T-helper 1 cell treated with Interleukin-12 subunit alpha and Interleukin-12 subunit beta and Interleukin-4 antibody, amounts not matched to agents 30 ng/mL and 1 ng/mL, for 36 hours (primary cell): ENCODE data around the gene ADAP1. TPM values are rescaled to one million over a fixed set of nuclear protein-coding genes. Genes with fewer than 3 reads are reported as not detected.

ENCODE experiments used
- intact Hi-C: fragments of 100-400 bp; cut with micrococcal nuclease; formaldehyde crosslinking; loops from one replicate; pipeline ENCODE4 v1.15.1; 2024
- total RNA-seq: library from RNA; stranded (reverse); gene quantifications from 2 replicates; pipeline ENCODE4 v1.2.3, GENCODE V29; 2022

The ADAP1 gene
- total RNA-seq, 1 donor from 2014 or later, result 20.9 TPM

GRCh38 chr7:897771-898376, 56.6 kb downstream of the ADAP1 start:
- intact Hi-C loops, result no loop called here

DNA sequence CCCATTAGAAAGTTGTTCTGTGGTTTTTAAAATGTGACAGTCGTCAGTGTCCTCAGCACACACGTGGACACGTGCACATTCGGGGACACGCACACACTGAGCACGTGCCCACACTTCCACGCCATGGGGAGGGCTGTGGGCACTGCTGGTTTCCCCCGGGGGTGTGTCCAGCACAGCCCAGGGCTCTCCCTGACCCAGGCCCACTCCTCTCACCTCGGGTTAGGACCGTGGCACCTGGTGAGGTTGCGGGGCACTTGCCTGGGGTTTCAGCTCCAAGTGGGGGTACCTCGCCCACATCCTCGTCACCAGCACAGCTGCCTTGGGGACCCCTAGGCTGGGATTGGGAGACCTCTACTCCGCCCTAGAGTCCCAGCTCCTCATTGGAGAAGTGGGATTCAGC, 57.4 kb downstream of the ADAP1 start:
- intact Hi-C loops, result no loop called here

DNA sequence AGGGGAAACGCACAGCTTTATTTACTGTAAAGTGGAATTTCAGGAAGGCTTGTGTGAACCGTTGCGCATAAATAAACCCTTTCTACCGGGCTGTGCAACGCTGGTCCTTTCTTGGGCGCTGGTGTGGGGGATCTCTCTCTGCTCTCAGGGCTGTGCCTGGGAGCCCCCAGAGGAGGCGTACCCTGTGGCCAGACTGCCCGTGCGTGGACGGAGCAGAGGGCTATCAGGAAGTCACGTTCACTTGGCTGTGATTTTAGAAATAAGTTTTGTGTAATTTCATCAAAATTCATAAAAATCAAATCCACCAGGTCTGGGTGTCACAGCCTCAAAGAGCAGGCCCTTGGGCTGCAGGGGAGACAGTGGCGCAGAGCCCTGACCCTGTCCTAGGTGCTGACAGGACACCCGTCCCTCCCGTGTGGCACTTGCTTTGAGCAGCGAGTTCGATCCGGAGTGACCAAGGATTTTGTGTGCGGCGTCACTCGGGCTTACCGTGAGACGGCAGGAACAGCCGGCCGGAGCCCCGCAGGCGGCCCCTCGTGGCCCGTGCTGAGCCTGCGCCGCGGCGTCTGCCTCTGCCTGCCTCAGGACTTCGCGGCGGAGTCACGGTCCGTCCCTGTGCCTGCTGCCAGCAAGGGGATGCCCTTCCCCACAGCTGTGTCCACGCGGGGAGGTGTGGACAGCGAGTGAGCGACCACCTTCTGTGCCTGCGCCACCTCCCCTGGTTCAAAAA, 58.0 kb downstream of the ADAP1 start:
- intact Hi-C loops, result no loop called here

- intact Hi-C loops, result no loop called here
These were observed 58.9 kb downstream of the ADAP1 start for GRCh38 chr7:895451-896052.

GRCh38 chr7:894927-895450, 59.5 kb downstream of the ADAP1 start:
- intact Hi-C loops, result no loop called here

GRCh38 chr7:894164-894867, 60.2 kb downstream of the ADAP1 start:
- intact Hi-C loops, result no loop called here

GRCh38 chr7:893686-894085, 60.8 kb downstream of the ADAP1 start:
- intact Hi-C loops, result no loop called here

GRCh38 chr7:892648-893593, 61.6 kb downstream of the ADAP1 start:
- intact Hi-C loops, result no loop called here

DNA sequence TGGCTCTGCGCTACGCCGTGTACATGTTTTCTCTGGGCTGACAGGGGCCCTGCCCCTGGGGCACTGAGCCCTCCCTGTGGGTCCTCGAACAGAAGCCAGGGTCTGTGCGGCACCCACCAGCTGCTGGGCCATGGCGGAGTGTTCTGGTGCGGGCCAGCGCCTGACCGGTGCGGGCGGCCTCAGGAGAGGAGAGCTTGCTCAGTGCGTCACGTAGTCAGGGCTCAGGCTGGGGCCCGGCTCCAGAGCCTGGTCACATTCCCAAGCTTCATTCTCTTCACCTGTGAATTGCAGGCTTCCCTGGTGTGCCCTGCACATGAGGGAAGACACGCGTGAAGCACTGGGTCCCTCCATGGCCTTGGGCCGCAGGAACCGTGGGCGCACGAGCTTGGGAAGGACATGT, 62.7 kb downstream of the ADAP1 start:
- intact Hi-C loops, result no loop called here

DNA sequence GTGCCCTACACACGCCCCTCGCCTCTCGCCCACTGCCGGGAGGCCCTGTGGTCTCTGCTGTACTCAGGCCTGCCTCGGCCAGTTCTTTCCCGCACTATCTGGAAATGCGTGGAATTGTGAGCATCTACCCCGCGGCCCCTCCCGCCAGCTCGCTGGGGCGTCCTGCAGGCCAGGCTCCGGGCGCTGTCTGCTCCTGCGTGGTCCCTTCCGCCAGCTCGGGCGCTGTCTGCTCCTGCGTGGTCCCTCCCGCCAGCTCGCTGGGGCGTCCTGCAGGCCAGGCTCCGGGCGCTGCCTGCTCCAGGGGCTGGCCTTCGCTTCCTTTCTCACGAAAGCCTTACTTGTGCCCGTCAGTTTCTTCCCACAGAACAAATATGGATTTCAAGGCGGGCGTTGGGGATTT, 63.2 kb downstream of the ADAP1 start:
- intact Hi-C loops, result no loop called here

DNA sequence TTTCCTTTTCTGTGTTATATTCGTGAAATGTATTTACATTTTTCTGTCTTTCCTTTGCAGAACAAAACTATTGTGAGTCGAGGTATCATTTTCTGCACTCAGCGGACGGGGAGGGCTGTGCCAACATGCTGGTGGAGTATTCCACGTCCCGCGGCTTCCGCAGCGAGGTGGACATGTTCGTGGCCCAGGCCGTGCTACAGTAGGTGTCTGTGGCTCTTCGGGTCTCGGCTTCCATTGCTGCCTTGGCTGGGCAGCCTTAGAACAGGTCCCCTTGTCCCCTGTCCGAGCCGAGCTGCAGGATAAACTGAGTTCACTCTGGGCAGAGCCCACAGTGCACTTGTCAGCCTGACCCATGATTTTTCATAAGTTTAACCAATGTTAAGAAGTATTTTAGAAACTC, 63.6 kb downstream of the ADAP1 start:
- intact Hi-C loops, result no loop called here

GRCh38 chr7:889391-889790, 65.1 kb downstream of the ADAP1 start:
- intact Hi-C loops, result no loop called here

DNA sequence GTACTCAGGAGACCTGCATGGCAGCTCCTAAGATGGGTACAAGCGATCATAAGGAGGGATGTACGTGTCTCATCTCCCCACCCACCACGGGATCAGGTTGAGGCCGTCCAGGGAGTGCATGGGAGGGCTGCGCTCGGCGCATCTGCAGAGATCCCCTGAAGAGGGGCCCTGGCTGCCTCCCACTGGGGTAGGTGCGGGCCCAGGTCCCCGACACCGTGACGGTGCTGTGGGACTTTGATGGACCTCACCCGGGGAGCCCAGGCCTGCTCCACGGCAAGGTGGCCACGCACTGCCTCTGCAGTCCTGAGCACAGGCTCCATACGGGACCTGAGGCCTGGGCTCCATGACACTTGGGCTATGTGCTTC, 65.5 kb downstream of the ADAP1 start:
- intact Hi-C loops, result no loop called here

- intact Hi-C loops, result no loop called here
These were observed 66.1 kb downstream of the ADAP1 start for GRCh38 chr7:888081-889024.

DNA sequence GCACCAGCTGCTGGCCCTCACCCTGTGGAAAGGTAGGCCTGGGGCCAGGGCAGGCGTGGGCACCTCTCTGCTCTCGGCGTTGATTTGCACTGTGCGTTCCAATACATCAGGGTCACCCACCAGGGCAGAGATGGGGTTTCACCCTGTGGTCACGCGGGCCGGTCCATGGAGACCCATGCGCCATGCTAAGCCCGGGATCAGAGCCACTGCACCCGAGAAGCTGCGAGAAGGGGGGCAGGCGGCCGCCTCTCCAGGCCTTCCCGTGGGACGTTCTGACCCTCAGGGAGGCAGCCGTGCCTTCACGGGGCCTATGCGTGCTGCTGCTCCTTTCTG, 67.0 kb downstream of the ADAP1 start:
- intact Hi-C loops, result no loop called here

DNA sequence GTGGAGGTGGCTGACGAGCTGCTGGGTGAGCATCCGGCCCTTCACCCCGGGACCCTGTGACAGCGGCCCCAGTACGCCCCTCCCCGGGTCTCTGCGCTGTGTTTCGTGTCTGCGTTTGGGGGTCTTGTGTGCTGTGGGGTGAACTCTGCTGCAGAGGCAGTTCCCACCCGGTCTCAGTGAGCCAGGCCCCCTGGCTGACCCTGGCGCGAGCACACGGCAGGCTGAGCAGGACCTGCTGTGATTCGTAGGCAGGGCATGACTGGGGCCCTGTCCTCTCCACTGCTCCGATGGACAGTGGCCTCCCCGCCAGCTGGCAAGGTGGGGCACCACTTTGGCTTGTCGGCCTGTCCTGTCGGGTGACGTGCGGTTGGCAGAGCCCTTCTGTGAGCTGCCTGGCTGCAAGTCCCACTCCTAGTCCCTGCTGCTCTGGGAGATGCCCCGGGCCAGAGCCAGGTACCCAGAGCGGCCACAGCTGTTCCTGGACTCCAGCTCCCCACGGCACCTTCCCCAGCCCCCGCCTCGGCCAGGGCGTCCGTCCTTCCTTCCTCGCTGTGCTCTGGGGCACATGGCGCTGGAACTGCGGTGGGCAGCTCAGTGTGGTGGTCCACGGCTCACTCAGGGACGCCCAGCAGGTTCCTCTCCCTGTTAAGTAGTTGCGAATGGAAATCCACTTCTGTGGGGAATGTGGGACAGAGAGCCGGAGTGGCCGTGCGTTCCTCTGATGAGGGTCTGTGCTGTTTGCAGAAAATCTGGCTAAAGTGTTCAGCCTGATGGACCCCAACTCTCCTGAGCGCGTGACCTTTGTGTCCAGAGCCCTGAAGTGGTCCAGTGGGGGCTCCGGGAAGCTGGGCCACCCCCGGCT, 67.6 kb downstream of the ADAP1 start:
- intact Hi-C loops, result no loop called here

DNA sequence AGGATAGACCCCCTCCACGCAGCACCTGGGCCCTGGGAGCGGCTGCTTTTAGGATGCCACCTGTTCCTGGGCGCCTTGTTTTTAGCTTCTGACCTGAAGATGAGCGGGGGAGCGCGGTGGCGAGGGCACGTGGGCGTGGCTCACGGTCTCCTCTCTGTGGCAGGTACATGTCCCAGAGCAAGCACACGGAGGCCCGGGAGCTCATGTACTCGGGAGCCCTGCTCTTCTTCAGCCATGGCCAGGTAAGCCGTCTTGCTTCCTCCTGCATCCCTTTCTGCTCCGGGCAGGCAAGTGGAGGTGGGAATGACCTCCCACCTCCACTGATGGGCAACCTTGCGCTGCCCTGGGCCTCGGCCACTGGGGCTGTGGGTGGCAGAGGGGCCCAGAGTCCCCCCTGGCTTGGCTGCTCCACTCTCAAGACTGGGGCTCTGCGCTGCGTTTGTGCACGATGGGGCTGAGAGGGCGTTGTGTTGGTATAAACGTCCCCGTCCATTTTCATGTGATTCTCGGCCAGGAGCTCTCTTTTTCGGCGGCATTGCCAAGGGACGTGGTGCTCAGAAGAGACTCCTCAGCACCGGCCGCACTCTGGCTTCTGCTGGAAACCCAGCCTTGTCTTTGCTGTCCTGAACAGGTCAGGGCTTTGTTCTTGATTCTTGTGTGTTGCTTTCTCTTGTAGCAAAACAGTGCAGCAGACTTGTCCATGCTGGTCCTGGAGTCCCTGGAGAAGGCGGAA, 68.4 kb downstream of the ADAP1 start:
- intact Hi-C loops, result no loop called here

- intact Hi-C loops, result no loop called here
These were observed 69.1 kb downstream of the ADAP1 start for GRCh38 chr7:885261-885892.
